SHP77 treated with DMSO at 0.1 percent for 48 hours (cell line): ENCODE data around the gene S100A3.
A peak's percentile ranks its signal among the peaks of the same experiment; 100 is the strongest.

ENCODE experiments used
- DNase-seq: peaks from one replicate; lab custom pipeline; 2025; lab: John Stamatoyannopoulos, UW

Gene S100A3

DNA sequence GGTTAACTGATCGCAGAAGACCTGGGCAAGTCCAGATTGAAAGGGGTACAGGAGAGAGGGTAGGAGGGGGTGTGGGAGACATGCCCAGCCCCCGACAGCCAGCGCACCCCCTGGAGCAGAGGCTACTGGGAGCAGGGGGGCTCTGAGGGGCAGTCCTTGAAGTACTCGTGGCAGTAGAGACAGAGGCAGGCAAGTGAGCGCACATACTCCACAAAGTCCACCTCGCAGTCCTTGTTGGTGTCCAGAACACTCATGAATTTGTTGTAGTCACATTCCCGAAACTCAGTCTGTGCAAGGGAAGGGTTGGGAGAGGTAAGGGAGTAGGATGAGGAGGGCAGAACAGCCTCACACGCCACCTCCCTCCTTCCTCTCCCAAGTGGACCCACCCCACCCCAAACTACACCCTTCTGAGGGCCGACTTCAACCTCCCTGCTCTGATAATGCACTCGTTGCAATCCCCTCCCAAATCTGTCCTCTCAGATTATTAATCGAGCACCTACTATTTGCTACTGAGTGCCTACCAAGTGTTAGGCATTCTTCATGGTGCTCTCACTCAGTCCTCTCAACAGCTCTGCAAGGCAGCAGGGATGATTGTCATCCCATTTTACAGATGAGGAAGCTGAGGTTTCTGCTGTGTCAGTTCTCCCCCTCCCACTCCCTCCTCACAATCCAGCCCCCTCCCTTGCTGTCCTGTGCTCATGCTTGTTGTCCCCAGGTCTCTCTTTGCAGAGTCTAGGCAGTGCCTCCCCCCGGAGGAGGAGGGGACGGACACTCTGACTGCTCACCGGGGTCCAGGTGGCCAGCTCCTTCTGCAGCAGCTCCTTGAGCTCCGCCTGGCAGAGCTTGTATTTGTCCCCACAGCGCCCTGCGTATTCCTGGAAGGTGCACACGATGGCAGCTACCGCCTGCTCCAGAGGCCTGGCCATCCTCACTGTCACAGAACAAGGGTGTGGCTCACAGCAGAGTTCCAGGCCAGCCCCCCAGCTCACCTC lies 1.2 kb downstream of the S100A3 start:
- DNase-seq: no peak

DNA sequence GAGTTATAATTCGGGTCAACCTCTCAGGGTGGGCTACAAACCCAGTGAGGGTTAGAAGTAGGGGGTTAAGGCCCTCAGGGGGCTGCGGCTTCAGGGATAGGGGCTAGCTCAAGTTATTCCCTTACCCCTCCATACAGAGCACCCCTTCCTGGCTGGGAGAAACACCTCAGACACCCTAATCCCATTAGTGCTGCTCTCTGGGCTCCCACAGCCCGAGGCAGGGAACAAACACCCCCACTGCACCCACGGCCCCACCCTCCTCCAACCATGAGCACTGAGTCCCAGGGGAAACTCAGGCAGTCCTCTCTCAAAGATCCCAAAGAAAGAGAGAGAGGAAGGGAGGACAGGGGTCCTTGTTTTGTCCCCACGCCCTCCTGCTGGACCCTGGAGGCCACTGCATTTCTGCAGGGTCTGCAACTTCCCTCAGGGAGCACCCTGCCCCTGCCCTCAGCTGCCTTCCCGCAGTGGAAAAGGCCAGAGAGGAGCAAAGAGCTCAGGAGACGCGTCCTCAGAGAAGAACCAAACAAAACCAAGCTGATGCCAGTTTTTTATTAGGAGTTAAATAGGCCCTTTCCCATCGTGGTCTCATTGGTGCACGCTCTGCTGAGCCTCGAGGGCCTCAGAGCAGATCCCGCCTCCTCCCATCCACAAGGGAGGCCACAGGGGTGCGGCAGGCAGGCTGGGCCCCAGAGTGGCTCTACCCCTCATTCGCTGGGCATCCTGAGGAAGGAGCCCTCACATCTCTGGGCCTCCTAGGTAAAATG lies 2.1 kb downstream of the S100A3 start:
- DNase-seq: no peak

DNA sequence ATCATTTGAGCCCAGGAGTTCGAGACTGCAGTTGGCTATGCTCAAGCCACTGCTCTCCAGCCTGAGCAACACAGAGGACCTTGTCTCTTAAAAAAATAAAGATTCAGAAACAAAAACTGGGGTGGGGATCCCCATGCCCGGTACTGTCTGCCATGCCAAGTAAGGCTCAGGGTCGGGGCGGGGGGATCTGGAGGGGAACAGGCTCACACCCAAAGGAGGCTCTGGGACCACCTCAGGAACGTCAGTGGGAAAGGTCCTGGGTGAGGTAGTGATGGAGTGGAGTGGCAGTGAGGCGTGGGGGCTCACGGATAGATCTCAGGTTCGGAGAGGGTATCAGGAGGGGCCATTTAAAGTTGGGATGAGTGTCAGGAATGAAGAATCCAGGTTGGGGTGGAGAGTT lies 2.7 kb downstream of the S100A3 start:
- no peak for DNase-seq

- peak; percentile 97 for DNase-seq
Observed at GRCh38 chr1:153545067-153546055, 3.7 kb downstream of the S100A3 start, which contains the start of gene S100A4. Gene S100A4 (minus strand): TSS chr1:153545806. CDS start chr1:153544794, 1,012 bp downstream.

DNA sequence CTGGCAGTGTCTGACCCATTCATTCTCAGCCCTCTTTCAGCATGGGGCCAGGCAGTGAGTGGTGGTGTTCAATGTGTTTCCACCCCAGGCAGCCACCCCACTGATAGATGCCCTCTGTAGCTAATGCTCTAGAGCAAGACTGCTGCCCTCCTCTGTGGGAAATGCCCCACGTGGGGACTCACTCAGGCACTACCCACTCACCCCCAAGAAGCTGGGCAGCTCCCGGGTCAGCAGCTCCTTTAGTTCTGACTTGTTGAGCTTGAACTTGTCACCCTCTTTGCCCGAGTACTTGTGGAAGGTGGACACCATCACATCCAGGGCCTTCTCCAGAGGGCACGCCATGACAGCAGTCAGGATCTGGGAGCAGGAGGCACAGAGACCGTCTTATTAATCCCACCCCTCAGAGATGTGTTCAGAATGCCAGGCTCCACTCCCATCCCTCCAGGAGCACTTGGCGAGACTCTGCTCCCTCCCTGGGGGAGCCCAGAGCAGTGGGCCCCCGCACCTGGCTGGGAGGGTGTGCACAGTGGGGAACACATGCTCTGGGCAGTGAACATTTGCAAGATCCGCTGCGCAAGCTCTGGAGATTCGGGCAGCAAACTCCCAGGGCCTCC lies 4.5 kb downstream of the S100A3 start:
- DNase-seq: no peak

DNA sequence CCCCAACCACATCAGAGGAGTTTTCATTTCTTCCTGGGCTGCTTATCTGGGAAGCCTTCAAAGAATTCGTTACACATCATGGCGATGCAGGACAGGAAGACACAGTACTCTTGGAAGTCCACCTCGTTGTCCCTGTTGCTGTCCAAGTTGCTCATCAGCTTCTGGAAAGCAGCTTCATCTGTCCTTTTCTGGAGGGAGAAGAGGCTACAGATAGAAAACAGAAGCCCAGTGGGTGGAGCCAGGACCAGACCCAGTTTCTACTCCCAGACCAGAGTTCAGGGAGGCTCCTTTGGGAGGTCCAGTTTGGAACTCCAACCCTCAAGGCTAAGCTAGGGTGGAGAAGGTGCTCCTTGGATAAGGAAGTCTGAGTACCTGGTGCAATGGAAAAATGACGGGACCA lies 5.3 kb downstream of the S100A3 start:
- no peak for DNase-seq

- DNase-seq: no peak
Observed at GRCh38 chr1:153542956-153543711, 5.9 kb downstream of the S100A3 start.

- no peak for DNase-seq
Observed at GRCh38 chr1:153541641-153542590, 7.1 kb downstream of the S100A3 start.

GRCh38 chr1:153540394-153541361 lies 8.4 kb downstream of the S100A3 start, which contains the start of gene S100A5:
Gene S100A5 (minus strand): TSS chr1:153540934. CDS start chr1:153540191, 743 bp downstream.
- DNase-seq: no peak

DNA sequence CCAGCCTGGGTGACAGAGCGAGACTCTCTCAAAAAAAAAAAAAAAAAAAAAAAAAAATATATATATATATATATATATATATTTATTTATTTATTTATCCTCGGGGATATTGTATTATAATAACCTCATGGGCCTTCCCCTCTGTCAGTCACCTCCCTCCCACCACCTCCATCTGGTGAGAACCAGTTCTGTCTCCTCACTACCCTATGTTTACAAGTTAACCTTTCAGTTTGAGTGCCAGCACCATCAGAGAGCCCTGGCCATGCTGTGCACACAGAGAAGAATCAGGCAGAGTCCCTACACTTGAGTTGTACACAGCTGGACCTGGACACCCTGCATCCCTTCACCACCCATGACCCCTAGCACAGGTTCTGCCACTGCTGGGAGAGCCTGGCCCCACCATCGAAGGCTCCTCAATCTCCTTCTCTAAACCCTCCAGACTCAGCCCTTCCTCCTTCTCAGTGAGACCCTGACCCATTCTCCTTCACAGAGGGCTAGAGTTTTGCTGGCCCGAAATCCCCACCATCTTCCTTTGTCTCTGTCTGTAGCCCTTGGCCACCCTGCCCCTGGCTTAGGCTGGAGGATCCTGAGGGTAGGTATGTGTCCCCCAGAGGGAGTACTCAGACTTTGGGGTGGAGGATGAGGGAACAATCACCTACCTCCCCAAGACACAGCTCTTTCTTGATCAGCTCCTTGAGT lies 9.5 kb downstream of the S100A3 start:
- no peak for DNase-seq

DNA sequence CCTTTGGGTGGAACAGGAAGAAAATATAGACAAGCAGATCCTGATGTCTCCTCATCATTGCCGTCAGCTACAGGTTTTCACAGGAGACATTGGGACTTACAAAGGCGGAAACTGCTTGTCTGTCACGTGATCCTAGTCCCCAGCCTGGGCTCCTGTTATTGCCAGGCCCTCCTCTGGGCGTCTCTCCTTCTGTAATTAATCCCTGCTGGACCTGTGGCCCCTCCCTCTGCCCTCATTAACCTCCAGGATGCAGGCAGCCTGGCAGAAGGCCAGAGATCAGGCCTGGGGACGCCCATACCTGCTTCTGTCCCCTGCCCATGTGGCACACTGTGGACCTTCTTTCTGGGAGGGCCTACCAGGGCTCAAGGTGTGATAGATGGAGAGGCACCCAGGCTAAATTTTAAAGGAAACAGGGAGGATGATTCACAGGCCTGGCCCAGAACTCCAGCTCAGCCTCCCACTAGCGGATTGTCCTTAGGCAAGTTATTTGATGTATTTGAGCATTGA lies 10.7 kb downstream of the S100A3 start:
- peak; percentile 81 for DNase-seq

DNA sequence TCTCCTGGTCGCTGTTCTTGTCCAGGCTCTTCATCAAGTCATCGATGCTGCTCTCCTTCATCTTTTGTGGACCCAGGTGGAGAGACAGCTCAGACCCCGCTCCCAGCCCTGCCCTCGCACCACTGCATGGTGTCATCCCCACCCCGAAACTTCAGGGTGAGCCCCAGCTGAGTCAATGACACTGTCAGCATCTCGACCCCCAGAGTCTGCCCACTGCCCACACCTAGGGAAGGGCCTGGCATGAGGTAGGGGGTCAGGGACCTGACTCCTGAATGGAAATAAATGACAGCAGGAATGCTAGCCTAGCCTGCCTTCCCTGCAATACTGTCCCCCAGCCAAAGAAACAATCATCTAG lies 11.7 kb downstream of the S100A3 start:
- DNase-seq: no peak

- DNase-seq: no peak
Observed at GRCh38 chr1:153536671-153537375, 12.2 kb downstream of the S100A3 start.

GRCh38 chr1:153536012-153536670 lies 12.9 kb downstream of the S100A3 start:
- peak; percentile 80 for DNase-seq

DNA sequence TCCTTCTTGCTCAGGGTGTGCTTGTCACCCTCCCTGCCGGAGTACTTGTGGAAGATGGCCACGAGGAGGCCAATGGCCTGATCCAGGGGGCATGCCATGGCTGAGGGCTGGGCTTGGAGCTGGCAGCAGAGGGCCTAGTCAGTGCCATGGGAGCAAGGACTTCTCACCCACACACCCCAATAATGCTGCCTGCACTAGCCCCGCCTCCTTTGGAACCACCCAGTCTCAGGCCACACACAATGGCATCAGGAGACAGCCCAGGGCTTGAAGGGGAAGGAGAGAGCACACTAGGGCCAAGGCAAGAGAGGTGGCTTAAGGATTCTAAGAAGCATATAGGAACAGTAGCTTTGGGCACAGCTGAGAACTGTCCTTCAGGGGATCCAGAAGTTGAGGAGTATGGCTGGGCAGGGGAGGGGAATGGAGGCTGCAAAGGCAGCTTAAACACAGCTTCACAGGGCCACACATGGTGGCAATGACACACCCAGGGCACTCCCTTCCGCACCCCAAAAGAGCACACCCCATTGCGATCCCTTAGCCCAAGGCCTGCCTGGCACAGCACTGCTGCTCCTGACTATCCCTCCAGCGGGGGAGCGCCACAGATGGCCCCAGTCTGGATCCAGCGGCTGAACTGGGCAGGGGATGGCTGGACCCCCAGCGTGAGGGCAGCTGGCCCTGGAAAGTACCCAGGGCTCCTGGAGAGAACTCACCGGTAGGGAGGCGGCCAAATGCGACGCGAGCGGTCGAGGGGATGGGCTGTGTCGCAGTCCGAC lies 13.6 kb downstream of the S100A3 start, which contains the start of gene S100A6:
TSS of gene S100A6 (minus strand) at position 750 of the 770 bp plus-strand sequence. CDS start at position 98, 652 bp downstream.
- no peak for DNase-seq
